HG03175 (cell line): ENCODE data around the gene ABCB7.
"Not testable (repeated sequence)": the region's sequence is repeated elsewhere in the genome, so short reads cannot be mapped to it uniquely, and the experiment has no call there.

Source experiments
- ATAC-seq: cut with Tn5 transposase; IDR thresholded peaks from one replicate; pipeline ENCODE4 v1.9.1; 2021; ENCODE audit warnings: mild to moderate bottlenecking, moderate library complexity; ENCODE audit not compliant: unreplicated experiment

The ABCB7 gene

DNA sequence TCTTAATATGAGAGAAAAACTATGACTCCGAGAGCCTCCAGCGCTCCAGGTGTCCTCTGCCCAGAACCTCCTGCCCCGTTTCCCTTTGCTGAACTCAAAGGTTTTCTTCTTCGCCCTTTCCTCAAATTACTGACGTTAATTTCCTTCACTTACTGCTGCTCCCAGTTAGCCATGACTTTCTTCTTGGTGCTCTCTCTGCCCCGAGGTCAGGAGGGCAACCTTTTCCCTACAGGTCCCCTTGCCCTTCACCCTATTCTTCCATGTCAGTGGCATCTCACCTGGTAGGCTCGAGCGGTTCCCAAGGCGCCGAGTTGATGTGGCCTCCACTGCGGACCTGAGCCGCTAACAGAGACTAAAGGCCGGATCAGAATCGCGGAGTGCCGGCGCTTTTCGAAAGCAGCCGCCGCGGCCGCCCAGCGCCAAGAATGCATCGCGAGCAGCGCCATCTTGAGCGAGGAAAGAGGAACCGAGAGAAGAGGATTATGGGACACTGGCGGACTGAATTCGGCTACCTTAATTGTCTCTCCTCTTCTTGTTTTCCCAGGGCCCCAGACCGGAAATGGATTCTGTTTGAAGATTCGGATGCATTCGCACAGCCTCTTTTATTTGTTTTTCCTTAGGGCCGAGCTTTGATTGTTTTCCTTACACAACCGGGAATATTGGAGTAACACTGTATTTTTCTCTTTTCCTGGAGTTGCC lies at the start of gene ABCB7:
Gene ABCB7, minus strand, starts transcription at position 457 of the 699 bp plus-strand sequence. Its CDS starts 11 bp downstream, at position 446.
- ATAC-seq = peak; percentile 93

- not testable (repeated sequence) for ATAC-seq
Observed at GRCh38 chrX:75188415-75189206, 32.5 kb upstream of the ABCB7 start.

- ATAC-seq = no peak
Observed at GRCh38 chrX:75181721-75182120, 25.6 kb upstream of the ABCB7 start.

DNA sequence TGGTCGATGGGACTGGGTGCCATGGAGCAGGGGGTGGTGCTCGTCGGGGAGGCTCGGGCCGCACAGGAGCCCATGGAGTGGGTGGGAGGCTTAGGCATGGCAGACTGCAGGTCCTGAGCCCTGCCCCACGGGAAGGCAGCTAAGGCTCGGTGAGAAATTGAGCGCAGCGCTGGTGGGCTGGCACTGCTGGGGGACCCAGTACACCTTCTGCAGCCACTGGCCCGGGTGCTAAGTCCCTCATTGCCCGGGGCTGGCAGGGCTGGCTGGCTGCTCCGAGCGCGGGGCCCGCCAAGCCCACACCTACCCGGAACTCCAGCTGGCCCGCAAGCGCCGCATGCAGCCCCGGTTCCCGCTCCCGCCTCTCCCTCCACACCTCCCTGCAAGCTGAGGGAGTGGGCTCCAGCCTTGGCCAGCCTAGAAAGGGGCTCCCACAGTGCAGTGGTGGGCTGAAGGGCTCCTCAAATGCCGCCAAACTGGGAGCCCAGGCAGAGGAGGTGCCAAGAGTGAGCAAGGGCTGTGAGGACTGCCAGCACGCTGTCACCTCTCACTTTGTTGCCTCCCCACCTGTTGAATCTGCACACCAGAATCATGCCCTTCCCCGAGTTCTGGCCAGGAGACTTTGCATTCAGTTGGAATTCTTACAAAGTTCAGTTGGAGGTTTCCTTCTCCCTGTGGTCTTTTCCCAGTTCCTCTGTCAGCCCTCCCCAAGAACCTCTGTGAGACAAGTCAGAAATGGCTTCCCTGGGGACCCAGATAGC lies 23.6 kb upstream of the ABCB7 start:
- not testable (repeated sequence) for ATAC-seq

GRCh38 chrX:75172257-75172890 lies 16.3 kb upstream of the ABCB7 start:
- not testable (repeated sequence) for ATAC-seq

DNA sequence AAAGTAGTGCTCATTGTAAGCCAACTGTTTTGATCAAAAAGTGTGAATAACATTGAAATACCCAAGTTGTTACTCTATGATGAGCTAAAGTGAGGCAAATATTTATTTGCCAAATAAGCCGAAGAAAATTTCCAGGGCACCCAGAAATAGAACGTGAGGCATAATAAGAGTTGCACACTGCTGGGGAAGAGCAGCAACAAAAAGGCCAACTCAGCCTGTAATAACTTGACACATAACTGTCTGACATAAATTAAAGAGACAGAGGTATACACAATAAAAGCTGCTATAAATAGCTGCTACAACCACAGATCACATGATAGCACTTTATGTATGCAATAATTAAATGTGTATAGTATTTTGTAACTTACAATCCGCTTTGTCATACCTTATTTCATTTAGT lies 2.0 kb upstream of the ABCB7 start:
- ATAC-seq = no peak

DNA sequence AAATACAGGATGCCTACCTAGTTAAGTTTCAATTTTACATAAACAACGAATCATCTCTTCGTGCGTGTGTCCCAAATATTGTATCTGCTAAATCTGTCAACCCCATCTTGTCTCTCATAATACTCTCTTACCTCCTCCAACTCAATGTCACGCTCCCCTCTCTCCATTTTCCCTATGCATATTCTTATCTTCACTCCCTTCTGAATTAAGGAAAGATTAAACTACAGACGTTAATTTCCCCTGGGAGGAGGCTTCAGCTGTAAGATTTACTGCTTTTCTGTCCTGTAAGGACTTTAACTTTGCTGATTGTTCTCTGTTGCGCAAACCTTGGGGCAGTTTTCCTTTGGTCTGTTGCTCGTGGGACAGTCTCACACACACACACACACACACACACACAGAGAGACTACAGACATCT lies 455 bp upstream of the ABCB7 start:
- peak; percentile 22 for ATAC-seq

DNA sequence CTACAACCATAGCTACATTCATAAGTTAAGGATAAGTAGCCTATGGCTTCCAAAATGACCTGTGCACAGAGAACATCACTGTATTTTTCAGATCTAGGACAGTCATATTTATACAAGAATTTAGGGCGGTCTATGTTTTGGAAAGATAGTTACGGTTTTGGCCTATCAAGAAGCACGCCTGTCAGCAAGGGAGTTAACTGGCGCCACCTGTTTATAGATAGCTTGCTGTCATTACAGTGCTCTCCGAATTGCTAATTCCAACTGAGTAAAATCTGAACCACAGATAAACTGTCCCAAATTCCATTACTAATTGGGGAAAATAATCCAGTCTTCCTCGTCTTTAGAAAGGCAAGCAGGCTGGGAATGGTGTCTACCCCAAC lies 646 bp downstream of the ABCB7 start:
- peak; percentile 38 for ATAC-seq

DNA sequence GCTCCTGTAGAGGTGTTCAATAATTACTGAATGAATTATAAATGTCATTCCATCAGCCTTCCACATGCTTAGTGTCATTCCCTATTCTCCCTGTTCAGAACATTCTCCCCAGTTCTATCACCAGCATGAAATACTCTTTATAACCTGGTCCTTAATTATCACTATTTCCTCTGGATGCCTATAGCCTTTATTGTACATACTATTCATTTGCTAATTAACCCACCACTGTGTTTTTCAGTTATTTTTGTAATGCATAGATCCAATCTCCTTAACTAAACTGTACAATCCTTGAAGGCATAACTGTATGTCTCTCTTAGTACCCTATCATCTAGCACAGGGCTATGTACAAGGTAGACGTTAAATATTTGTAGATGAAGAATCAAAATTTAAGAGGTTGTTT lies 1.2 kb downstream of the ABCB7 start:
- no peak for ATAC-seq

DNA sequence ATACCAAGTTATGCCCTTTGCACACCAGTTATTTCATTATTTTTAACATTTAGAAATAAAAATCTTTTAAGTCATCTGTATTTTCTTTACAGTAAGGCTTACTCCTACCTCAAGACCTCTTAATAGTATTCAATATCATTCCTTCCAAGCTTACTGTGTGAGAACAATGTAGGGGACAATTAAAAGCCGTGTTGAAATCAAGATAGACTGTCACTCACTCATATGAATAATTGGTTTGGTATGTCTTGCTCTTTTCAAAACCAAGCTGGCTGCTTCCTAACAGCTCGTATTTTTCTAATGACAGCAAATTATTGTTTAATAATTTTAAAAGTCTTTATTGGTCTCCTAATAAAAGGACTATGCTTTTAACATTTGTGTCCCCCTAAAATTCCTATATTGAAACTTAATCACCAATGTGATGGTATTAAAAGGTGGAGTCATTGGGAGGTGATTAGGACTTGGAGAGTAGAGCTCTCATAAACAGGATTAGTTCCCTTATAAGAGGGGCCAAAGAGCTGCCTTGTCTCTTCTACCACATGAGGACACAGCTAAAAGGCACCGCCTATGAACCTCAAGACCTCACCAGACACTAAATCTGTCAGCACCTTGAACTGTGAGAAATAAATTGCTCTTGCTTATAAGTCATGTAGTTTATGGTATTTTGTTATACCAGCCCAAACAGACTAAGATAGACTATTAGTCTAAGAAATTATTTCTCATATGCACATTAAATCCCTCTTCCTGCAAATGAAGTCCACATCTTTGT lies 4.1 kb downstream of the ABCB7 start:
- no peak for ATAC-seq

GRCh38 chrX:75149654-75150053 lies 6.4 kb downstream of the ABCB7 start:
- ATAC-seq = no peak

GRCh38 chrX:75132672-75133071 lies 23.4 kb downstream of the ABCB7 start:
- no peak for ATAC-seq

- ATAC-seq = no peak
Observed at GRCh38 chrX:75131973-75132627, 24.0 kb downstream of the ABCB7 start.

GRCh38 chrX:75129069-75129468 lies 27.0 kb downstream of the ABCB7 start:
- not testable (repeated sequence) for ATAC-seq

DNA sequence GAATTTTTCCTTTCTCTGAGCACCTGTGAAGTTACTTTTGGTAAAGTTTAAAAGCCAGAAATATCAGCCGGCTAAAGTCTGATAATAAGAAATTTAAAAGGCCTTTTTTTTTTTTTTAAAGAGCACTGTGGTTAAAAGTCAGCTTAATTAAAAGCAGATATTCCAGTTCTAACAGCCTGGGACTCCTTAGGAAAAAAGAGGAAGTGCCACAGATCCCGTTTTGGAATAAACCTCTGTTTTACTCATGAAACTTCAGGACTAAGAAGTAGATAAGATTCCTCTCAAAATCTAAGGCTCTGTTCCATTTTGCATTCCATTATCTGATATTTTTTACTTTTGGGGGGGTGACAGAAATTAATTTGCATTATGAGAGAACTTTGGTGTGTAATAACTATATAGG lies 37.8 kb downstream of the ABCB7 start:
- ATAC-seq = no peak

- ATAC-seq = no peak
Observed at GRCh38 chrX:75115707-75116413, 40.2 kb downstream of the ABCB7 start.

DNA sequence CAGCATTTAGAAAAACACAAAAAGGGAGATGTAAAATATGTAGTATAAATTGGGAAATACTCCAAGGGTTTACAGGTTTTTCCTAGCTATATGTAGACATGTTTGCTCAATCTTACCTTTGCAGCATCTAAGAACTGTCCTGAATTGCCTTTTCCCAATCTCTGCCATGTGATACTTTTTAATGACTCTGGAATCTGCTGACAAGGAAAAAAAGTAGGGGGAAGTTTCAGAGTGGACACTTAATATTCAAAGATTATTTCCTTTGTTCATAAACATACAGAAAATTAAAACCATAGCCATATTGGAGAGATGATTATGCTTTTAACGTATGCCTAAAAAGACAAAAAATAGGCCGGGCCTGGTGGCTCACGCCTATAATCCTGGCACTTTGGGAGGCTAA lies 41.4 kb downstream of the ABCB7 start:
- no peak for ATAC-seq

DNA sequence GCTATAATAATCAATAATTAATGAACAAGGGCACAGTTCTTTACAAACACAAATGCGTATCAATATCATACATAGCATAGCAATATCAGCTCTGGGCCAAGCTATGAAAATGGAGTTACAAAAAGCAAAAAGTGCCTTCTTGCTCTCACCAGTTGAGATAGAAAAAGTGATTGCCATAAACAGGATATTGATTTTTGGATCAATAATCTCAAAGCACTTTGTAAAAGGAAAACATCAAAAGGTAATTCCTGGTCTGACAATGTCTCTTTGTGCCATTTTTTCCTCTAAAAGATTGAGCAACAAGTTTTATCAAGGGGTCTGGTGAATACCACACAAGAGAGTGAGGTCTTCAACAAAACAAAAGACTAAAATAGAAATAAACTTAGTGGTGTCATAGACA lies 42.4 kb downstream of the ABCB7 start:
- no peak for ATAC-seq

DNA sequence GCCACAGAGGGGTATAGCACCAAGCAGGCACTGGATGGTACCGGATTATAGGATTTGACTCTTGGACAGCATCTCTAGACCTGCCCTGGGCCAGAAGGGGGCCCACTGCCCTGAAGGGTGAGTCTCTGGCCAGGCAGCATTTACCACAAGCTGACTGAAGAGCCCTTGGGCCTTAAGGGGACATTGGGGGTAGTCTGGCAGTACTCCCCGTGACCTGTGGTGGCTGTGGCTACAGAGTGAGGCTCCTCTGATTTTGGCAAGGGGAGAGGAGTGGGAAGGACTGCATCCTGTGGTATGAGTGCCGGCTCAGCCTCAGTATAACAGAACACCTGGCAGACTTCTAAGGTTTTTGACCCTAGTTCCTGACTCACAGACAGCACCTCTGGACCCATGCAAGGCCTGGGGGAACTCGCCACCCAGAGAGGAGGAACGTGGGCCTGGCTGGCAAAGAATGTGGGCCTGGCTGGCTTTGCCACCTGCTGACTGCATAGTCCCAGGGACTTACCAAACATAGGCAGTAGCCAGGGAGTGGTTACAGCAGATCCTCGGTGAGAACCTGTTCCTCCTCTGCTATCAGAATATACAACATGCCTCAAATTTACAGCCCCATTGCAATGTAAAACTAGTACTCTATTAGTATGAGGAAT lies 48.1 kb downstream of the ABCB7 start:
- ATAC-seq = no peak
